HG03196 (cell line): Measurements from ENCODE around the gene LRIF1.
"Not testable (repeated sequence)": the region's sequence is repeated elsewhere in the genome, so short reads cannot be mapped to it uniquely, and the experiment has no call there.

ENCODE experiments used
- ATAC-seq: cut with Tn5 transposase; IDR thresholded peaks from one replicate; pipeline ENCODE4 v1.9.1; 2021; ENCODE audit not compliant: unreplicated experiment

LRIF1 gene

GRCh38 chr1:110948038-110948810 lies 15.5 kb downstream of the LRIF1 start:
- ATAC-seq: no peak

DNA sequence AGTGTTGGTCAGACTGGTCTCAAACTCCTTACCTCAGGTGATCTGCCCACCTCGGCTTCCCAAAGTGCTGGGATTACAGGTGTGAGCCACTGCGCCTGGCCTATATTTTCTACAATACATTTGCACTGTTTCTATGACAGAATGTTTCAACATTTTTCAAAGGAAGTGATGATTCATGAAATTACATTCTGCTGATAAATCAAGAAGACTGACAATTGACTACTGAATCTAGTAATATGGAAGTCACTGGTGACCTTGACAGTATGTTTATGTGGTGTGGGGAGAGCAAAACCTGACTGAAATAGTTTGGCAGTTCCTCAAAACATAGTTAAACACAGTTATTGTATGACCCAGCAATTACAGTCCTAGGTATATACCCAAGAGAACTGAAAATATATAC lies 18.1 kb downstream of the LRIF1 start:
- ATAC-seq: no peak

GRCh38 chr1:110944806-110945205 lies 18.9 kb downstream of the LRIF1 start:
- ATAC-seq: no peak

DNA sequence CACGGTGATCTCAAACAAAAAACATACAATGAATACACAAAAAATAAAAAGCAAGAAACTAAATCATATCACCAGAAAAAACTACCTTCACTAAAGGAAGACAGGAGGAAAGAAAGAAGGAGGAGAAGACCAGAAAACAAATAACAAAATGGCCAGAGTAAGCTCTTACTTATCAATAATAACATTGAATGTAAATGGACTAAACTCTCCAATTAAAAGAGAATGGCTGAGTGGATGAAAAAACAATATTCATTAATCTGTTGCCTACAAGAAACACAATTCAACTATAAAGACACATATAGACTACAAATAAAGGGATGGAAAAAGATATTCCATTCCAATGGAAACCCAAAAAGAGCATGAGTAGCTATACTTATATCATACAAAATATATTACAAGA lies 27.2 kb downstream of the LRIF1 start:
- no peak for ATAC-seq

DNA sequence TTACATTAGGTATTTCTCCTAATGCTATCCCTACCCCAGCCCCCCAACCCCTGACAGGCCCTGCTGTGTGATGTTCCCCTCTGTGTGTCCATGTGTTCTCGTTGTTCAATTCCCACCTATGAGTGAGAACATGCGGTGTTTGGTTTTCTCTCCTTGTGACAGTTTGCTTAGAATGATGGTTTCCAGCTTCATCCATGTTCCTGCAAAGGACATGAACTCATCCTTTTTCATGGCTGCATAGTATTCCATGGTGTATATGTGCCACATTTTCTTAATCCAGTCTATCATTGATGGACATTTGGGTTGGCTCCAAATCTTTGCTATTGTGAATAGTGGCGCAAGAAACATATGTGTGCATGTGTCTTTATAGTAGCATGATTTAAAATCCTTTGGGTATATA lies 32.6 kb downstream of the LRIF1 start:
- not testable (repeated sequence) for ATAC-seq

DNA sequence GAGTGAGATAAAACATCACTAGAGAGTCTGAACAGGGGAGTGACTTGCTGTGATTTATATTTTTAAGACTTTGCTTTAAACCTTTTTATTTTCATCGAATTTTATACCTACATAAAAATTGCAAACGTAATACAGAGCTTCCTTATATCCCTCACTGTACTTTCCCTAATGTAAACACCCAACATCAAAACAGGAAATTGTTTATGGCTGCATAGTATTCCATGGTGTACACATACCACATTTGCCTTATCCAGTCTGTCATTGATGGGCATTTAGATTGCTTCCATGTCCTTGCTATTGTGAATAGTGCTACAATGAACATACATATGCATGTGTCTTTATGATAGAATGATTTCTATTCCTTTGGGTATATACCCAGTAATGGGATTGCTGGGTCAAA lies 34.8 kb downstream of the LRIF1 start:
- ATAC-seq: no peak

DNA sequence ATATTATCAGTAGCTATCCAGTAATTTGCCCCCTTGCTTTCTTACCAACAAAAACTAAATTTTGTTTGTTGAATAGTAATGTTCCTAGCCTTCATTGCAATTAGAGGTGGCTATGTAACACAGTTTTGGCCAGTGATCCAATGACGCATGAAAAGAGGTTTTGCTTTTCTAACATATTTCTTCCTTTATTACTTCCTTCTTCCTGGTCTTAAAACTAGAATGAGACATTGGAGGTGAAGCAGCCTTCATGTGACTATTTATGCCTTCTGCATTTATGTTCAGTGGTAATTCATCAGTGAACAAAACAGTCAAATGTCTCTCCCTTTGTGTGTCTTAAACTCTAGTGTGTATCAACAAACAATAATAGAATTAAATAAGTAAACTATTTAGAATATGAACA lies 35.5 kb downstream of the LRIF1 start:
- ATAC-seq: no peak

GRCh38 chr1:110927484-110928075 lies 36.1 kb downstream of the LRIF1 start:
- ATAC-seq: no peak

DNA sequence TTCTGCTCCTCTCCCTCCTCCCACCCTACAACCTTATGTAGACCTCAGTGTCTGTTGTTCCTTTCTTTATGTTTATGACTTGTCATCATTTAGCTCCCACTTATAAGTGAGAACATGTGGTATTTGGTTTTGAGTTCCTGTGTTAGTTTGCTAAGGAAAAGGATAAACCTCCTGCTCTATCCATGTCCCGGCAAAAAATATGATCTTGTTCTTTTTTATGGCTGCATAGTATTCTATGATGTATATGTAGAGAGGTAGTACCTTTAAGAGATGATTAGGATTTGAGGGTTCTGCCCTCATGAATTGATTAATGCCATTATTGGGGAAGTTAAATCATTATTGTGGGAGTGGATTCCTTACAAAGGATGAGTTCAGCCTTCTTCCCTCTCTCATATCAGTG lies 41.8 kb downstream of the LRIF1 start:
- ATAC-seq: no peak

GRCh38 chr1:110918016-110918415 lies 45.7 kb downstream of the LRIF1 start:
- no peak for ATAC-seq

DNA sequence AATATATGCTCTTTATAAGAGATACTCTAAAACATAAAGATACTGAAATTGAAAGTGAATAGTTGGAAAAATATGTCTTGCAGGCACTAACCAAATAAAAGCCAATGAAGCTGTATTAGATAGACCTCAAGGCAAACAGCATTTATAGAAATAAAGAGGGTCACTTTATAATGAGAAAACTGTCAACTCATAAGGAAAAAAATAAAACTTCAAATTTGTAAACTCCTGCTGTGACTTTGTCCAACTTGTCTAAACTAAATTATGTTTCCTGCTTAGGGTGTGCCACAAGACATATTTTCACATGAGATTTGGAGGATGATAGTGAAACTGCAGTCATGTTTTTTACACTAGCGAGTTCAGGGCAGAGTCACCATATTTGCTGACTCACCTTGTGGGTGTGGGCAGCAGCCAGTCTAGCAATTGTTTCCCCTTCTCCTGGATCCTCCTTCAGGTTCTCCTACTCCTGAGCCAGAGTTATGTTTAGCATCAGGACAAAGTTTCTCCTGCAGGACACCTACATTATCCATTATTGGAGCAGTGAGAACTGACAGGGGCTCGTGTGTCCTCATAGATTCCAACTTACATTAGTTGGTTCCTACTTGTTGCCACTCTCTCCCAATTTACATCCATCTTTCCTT lies 46.9 kb downstream of the LRIF1 start:
- peak; percentile 75 for ATAC-seq

GRCh38 chr1:110916274-110916668 lies 47.5 kb downstream of the LRIF1 start:
- no peak for ATAC-seq

- ATAC-seq: no peak
Observed at GRCh38 chr1:110915804-110916203, 47.9 kb downstream of the LRIF1 start.

DNA sequence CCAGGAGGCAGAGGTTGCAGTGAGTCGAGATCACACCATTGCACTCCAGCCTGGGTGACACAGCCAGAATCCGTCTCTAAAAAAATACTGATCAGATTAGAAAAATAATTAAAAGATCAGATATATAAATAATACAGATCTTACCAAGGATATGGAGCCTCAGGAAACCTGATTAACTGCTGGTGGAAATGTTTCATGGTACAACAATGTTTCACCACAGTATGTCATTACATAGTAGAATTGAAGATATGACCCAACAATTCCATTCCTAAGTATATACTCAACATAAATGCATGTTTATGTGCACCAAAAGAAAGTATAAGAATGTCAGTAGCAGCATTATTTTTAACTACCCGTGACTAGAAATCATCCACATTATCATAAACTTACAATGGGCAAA lies 49.0 kb downstream of the LRIF1 start:
- no peak for ATAC-seq

- ATAC-seq: no peak
Observed at GRCh38 chr1:110912784-110913183, 50.9 kb downstream of the LRIF1 start.

DNA sequence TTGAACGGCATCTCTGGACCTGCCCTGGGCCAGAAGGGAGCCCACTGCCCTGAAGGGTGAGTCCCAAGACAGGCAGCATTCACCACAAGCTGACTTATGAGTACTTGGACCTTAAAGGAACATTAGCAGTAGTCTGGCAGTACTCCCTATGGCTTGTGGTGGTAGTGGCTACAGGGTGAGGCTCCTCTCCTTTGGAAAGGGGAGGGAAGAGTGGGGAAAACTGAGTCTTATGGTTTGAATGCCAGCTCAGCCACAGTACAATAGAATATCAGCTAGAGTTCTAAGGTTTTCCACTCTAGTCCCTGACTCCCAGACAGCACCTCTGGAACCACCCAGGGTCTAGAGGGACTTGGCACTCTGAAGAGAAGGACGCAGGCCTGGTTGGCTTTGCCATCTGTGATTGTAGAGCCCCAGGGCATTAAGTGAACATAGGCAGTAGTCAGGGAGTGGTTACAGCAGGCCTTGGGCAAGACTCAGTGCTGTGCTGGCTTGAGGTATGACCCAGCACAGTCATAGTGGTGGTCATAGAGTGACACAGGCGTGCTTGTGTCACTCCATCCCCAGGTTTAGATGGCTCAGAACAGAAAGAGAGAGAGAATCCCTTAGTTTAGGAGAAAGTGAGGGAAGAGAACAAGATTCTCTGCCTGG lies 59.7 kb downstream of the LRIF1 start:
- ATAC-seq: no peak

DNA sequence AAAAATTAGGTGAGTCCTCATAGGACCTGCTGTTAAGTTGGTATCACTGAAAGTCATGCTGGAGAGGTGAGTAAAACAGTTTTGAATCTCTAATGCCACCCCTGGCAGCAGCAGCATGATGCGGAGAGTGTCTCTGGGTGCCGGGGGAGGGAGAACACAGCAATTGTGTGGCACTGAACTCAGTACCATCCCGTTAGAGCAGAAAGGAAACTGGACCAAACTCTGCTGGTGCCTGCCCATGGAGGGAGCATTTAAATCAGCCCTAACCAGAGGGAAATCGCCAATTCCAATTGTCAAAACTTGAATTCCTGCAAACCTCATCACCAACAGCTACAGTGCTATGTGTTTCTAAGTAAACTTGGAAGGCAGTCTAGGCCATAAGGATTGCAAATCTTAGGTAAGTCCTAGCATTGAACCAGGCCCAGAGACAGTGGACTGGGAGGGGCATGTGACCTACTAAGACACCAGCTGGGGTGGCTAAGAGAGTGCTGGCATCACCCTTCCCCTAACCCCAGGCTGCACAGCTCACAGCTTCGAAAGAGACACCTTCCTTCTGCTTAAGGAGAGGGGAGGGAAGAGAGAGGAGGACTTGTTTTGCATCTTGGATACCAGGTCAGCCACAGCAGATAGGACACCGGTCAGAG lies 60.8 kb downstream of the LRIF1 start:
- ATAC-seq: no peak

DNA sequence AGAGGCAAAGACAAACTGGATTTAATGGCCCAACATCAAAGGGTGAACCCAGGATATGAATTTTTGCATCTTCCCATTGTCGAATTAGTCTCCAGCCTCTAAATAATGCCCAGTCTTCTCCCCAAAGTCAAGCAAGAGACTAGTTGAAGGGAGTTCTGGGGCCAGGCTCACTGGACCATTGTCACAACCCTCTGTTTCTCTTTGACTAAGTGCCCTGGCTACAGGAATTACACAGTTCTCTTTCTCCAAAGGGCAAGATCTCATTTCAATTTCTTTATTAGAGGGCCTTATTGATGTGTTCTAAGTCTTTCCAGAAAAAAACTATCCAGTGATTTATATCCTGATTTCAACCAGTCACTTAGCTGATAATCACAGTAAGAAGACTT lies 64.3 kb downstream of the LRIF1 start:
- ATAC-seq: no peak

DNA sequence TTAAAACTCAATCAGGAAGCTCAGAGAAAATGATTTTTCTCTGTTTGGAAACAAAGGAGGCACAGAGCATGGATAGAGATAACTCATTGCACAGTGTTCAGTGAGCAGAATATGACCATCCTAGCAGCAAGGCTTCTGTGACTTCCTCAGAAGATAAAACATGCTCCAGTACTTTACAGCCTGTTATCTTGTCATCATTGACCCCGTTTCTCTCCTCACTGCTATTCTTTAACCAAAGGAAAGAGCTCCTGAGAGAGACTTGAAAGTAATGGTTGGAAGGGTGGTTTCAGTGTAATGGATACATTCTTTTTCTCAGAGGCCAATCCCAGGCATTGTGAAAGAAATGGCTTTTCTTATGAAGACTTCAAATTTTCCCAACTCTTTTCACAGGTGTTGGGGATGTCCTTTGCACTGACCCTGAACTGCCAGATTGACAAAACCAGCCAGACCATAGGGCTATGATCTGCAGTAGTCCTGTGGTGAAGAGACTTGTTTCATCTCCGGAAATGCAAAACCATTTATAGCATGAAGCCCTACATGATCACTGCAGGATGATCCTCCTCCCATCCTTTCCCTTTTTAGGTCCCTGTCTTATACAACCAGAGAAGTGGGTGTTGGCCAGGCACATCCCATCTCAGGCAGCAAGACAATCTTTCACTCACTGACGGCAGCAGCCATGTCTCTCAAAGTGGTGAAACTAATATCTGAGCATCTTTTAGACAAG lies 64.8 kb downstream of the LRIF1 start:
- ATAC-seq: no peak

DNA sequence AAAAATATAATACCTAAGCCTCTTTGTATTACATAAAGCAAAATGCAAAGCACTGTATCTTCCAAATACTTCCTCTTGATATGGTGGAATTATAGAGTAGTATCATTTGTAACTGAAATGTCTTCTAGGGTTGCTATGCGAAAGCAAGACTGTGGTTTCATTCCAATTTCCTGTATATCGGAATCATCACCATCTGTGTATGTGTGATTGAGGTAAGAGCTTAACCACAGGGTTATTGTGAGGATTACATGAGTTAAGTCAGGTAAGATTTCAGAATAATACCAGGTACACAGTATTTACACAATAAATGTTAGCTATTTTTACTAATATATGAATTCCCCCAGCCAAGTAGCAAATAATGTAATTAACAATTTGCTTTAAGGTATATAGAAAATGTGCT lies 66.0 kb downstream of the LRIF1 start:
- ATAC-seq: no peak
